ENCODE measurements around the gene GPR152. TPM values are rescaled to one million over a fixed set of nuclear protein-coding genes. Genes with fewer than 3 reads are reported as not detected.
A peak's percentile ranks its signal among the peaks of the same experiment; 100 is the strongest.

GPR152 gene
- polyA plus RNA-seq, 2 of the 4 experiments (the other 2 are of a cell fraction): not detected

DNA sequence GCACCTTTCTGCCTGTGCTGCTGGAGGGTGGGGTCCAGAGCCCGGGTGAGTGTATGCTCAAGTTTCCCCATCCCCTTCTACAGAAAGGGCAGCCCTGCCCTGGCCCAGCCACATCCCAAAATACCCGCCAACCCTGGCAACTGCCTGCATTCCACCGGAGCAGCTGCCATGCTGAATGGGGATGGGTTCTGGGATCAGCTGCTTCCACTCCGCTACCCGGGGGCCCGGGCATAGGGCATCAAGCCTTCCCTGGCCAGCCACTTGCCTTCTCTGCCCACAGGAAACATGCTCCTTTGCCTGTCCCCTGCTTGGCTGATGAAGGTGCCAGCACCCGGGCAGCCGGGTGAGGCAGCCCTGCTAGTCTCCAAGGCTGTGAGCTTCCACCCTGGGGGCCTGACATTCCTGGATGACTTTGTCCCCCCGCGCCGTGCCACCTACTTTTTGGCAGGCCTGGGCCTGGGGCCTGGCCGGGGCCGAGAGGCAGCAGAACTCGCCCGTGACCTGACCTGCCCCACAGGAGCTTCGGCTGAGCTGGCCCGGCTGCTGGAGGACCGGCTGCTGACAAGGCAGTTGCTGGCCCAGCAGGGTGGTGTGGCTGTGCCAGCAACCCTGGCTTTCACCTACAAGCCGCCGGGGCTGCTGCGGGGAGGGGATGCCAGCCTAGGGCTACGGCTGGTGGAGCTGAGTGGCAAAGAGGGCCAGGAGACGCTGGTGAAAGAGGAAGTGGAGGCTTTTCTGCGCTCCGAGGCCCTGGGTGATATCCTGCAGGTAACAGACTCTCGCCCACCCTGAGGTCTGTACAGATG lies 33.9 kb downstream of the GPR152 start:
- ChIA-PET CTCF (interaction anchor here (0.9 to 4.2 kb wide), 7 partner anchors 10 to 87 kb away, joined by 3 to 30 read pairs (median 4); partner anchors contain the start of genes PPP1CA and TBC1D10C), POLR2A (interaction anchor here (1.8 kb wide), 1 partner anchor 17 kb away, joined by 8 read pairs; the partner anchor contains the start of gene PPP1CA)
- TF ChIP-seq BHLHE40 (IDR thresholded peaks at IDR 0.05; ENCODE audit: low read depth, low read length): no peak
- no peak for TF ChIP-seq KDM5A (IDR thresholded peaks at IDR 0.05)
- no peak for TF ChIP-seq HOXA7 (CRISPR knock-in tag; IDR thresholded peaks at IDR 0.05)
- no peak for TF ChIP-seq EHMT2 (IDR thresholded peaks at IDR 0.05; ENCODE audit: low read depth)
- TF ChIP-seq CBX2 (IDR thresholded peaks at IDR 0.05; ENCODE audit: borderline replicate concordance, low read depth): no peak
- TF ChIP-seq ZNF302 (CRISPR knock-in tag; IDR thresholded peaks at IDR 0.05): no peak
- TF ChIP-seq, protein P1, sequence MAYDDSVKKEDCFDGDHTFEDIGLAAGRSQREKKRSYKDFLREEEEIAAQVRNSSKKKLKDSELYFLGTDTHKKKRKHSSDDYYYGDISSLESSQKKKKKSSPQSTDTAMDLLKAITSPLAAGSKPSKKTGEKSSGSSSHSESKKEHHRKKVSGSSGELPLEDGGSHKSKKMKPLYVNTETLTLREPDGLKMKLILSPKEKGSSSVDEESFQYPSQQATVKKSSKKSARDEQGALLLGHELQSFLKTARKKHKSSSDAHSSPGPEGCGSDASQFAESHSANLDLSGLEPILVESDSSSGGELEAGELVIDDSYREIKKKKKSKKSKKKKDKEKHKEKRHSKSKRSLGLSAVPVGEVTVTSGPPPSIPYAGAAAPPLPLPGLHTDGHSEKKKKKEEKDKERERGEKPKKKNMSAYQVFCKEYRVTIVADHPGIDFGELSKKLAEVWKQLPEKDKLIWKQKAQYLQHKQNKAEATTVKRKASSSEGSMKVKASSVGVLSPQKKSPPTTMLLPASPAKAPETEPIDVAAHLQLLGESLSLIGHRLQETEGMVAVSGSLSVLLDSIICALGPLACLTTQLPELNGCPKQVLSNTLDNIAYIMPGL (CRISPR knock-in tag; IDR thresholded peaks at IDR 0.05; ENCODE audit: borderline replicate concordance): no peak
- TF ChIP-seq CBX8 (IDR thresholded peaks at IDR 0.05): no peak
- no peak for TF ChIP-seq JUNB (IDR thresholded peaks at IDR 0.05)
- Histone ChIP-seq H3K9me3 (no peaks in the 10 kb centered on the region), H3K4me2 (no peak overlapping the region), H3K4me3 (no peak overlapping the region), H3K4me1 (peaks cover 37% of the 10 kb centered on the region), H3K27ac (no peak overlapping the region)
- FAIRE-seq: no peak
- DNase-seq (ENCODE audit: low read depth in 1 of 2, low spot score in 1 of 2): no peak
- ATAC-seq: no peak
- 76% methylated on average over 18 of the region's 26 CpGs for WGBS (ENCODE audit: missing lambda C conversion rate)

DNA sequence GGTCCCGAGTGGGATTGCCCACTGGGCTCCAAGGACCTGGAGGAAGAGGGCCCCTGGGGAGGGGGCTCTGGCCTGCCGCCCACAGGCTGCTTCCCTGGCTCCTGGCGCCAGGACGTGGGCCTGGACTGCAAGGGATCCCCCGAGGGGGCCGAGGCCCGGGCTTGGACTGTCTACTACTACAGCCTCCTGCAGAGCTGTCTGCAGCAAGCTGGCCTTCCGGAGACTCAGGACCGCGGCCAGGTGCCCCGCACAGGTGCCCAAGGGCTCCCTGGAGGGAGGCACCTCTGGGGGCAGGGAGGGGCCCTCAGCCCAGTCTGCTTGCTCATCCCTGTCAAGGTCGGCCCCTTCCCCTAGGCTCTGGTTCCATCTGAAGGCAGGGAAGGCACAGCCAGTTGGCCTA lies 35.1 kb downstream of the GPR152 start:
- H3K27ac ChIP-seq: no peak overlapping the region
- no peak overlapping the region for H3K4me3 ChIP-seq
- H3K9me3 ChIP-seq: no peaks in the 10 kb centered on the region
- H3K4me1 ChIP-seq: peaks cover 39% of the 10 kb centered on the region
- no peak for DNase-seq (ENCODE audit: low read depth in 1 of 2, low spot score in 1 of 2)
- no peak for FAIRE-seq
- WGBS (ENCODE audit: missing lambda C conversion rate): 100% methylated on average over 1 of the region's 12 CpGs
- ATAC-seq: no peak
- ChIA-PET CTCF (interaction anchor here (0.9 to 4.2 kb wide), 5 partner anchors 9 to 66 kb away, joined by 3 to 30 read pairs (median 4); partner anchors contain the start of genes PPP1CA and TBC1D10C), POLR2A (no interaction called here)
- no peak overlapping the region for H3K4me2 ChIP-seq
- TF ChIP-seq RCOR1 (IDR thresholded peaks at IDR 0.05; ENCODE audit: low read depth, low read length) (no peak), NR3C1 (IDR thresholded peaks at IDR 0.05) (no peak)

DNA sequence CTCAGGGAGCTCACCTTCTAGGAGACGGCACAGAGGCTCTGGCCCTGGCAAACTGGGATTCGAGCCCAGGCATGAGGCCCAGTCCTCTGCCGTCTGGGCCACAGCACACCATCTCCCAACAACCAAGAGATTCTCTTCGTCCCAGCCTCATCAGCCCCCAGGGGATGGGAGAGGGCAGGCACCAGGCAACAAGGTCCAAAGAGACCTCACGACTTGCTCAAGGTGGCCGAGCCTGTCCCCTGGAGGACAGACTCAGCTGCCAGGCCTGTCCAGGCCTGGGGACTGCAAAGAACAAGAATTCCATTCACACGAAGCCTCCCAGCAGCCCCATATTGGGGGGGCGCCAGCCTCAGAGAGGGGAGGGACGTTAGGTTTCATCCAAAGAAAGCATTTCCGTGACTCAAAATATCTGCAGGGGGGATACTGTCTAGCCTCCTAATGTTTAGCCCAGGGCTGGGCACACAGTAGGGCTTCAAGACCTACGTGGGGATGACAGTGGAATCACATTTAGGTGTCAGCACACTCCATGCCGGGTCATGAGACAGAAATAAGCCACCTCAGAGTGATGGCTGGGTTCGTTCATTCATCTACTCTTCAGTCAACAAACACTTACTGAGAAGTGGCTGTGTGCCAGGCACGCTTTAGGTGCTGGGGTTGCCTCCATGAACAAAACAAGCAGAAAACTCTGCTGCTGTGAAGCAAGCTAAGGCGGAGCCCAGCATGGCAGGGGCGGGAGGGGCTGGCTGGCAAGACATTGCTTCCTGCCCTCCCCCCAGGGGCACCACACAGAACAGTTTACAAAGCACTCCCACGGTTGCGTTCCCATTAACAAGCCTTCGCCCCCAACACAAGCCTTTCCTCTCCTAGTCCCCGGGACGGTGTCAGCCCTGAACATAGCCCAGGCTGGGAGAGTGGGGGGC lies 35.9 kb downstream of the GPR152 start:
- H3K27ac ChIP-seq: peak overlapping the region in 1 of 2 experiments; percentile 84; a peak in 2 of 6 replicates
- POLR2A ChIA-PET: no interaction called here
- FAIRE-seq (no peak), ATAC-seq (no peak; a peak in 2 of 6 replicates), DNase-seq (ENCODE audit: low read depth in 1 of 2, low spot score in 1 of 2) (peak in 1 of 2 experiments; percentile 78)
- H3K4me3 ChIP-seq: no peak overlapping the region
- no peak for TF ChIP-seq HOXA7 (CRISPR knock-in tag; IDR thresholded peaks at IDR 0.05)
- no peak for TF ChIP-seq ZNF302 (CRISPR knock-in tag; IDR thresholded peaks at IDR 0.05)
- no peak for TF ChIP-seq PHF8 (IDR thresholded peaks at IDR 0.05; ENCODE audit: borderline replicate concordance, low read depth)
- TF ChIP-seq, protein P2, sequence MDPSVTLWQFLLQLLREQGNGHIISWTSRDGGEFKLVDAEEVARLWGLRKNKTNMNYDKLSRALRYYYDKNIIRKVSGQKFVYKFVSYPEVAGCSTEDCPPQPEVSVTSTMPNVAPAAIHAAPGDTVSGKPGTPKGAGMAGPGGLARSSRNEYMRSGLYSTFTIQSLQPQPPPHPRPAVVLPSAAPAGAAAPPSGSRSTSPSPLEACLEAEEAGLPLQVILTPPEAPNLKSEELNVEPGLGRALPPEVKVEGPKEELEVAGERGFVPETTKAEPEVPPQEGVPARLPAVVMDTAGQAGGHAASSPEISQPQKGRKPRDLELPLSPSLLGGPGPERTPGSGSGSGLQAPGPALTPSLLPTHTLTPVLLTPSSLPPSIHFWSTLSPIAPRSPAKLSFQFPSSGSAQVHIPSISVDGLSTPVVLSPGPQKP (IDR thresholded peaks at IDR 0.05; ENCODE audit: low read depth, low read length): no peak
- H3K4me1 ChIP-seq: peaks cover 39% of the 10 kb centered on the region
- WGBS (ENCODE audit: missing lambda C conversion rate): 53% methylated on average over 21 of the region's 21 CpGs
- peak overlapping the region; percentile 91 for H3K4me2 ChIP-seq
- CTCF ChIA-PET: interaction anchor here (0.9 to 1.4 kb wide), 5 partner anchors 11 to 65 kb away, joined by 3 to 4 read pairs (median 3); partner anchors contain the start of gene PPP1CA
- H3K9me3 ChIP-seq: no peaks in the 10 kb centered on the region

All from A549 (cell line).